Type B pancreatic cell (in vitro differentiated cells): ENCODE measurements around the gene CNR1. TPM values are rescaled to one million over a fixed set of nuclear protein-coding genes. Genes with fewer than 3 reads are reported as not detected.
"Not testable (repeated sequence)": the region's sequence is repeated elsewhere in the genome, so short reads cannot be mapped to it uniquely, and the experiment has no call there.

ENCODE experiments used
- DNase-seq: peaks from one replicate; pipeline ENCODE4 v3.0.0; 2021; ENCODE audit warnings: mixed read lengths; ENCODE audit not compliant: unreplicated experiment; ENCODE audit errors: extremely low spot score
- H3K27ac Mint-ChIP-seq: 2 replicates; pipeline ENCODE4 v1.8.0; 2021; ENCODE audit warnings: mild to moderate bottlenecking, mixed read lengths
- H3K27me3 Mint-ChIP-seq: 2 replicates; pipeline ENCODE4 v1.8.0; 2021; ENCODE audit warnings: mixed read lengths
- H3K36me3 Mint-ChIP-seq: 2 replicates; pipeline ENCODE4 v1.8.0; 2021; ENCODE audit warnings: mixed read lengths
- H3K4me1 Mint-ChIP-seq: one replicate; pipeline ENCODE4 v1.8.0; 2021; ENCODE audit warnings: mixed read lengths; ENCODE audit not compliant: unreplicated experiment
- H3K4me3 Mint-ChIP-seq: 2 replicates; pipeline ENCODE4 v1.8.0; 2021; ENCODE audit warnings: mild to moderate bottlenecking, mixed read lengths
- H3K9me3 Mint-ChIP-seq: 2 replicates; pipeline ENCODE4 v1.8.0; 2021; ENCODE audit warnings: mixed read lengths
- long read RNA-seq: library from polyadenylated mRNA; unstranded; transcript quantifications from one replicate; pipeline ENCODE4 v2.0.0, GENCODE V29; 2020
- total RNA-seq: library from RNA; stranded (reverse); gene quantifications from 2 replicates; pipeline ENCODE4 v1.2.1, GENCODE V29; 2021; ENCODE audit warnings: low replicate concordance
- TF ChIP-seq, protein P1 (sequence below): fragments of 200-600 bp; sonication (generic); conservative IDR thresholded peaks from 2 replicates; pipeline ENCODE4 v1.5.0; 2021; ENCODE audit warnings: antibody characterized with exemption, mild to moderate bottlenecking

CNR1 gene
- 2.4 and 3.5 TPM in 2 replicates for total RNA-seq
- long read RNA-seq: 0 reads

DNA sequence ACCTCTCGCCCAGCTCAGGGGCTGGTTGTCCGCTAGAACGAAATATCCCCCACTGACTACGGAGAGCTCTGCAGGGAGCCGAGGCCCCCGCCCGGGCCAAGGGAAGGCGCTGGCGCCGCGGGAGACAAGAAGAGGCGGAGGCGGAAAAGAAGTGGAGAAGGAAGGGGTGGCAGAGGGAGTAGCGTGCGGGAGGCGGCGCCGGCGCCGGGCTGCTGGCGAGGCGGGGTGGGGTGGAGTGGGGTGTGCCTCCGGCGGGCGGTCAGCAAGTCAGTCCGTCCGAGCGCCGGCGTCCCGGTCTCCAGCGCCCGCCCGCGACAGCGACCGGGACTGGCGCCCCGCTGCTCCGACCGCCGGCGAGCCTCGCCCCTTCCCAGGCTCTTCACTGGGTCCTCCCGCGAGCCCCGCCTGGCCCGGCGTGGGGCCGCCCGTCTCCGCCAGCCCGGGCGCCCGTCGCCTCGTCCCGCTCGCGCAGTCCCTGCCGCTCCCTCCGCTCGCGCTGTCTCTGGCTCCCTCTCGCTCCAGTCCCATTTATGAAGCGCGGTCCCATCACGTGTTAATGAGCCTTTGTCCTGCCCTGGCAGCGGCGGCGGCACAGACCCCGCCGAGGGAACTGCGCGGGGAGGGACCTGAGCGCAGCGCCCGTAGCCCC, at the start of gene CNR1:
CNR1 (minus strand) TSS at position 504 of the 649 bp plus-strand sequence. CDS start 21,073 bp downstream, outside the sequence.
- Mint-ChIP-seq H3K9me3 (no peaks in the 10 kb centered on the region), H3K4me3 (peak within 1 kb of the TSS; percentile 89), H3K36me3 (no peaks in the 10 kb centered on the region), H3K27me3 (peaks cover 72% of the 10 kb centered on the region), H3K27ac (peak within 1 kb of the TSS; percentile 67), H3K4me1 (peaks cover 11% of the 10 kb centered on the region)
- TF ChIP-seq, protein P1, sequence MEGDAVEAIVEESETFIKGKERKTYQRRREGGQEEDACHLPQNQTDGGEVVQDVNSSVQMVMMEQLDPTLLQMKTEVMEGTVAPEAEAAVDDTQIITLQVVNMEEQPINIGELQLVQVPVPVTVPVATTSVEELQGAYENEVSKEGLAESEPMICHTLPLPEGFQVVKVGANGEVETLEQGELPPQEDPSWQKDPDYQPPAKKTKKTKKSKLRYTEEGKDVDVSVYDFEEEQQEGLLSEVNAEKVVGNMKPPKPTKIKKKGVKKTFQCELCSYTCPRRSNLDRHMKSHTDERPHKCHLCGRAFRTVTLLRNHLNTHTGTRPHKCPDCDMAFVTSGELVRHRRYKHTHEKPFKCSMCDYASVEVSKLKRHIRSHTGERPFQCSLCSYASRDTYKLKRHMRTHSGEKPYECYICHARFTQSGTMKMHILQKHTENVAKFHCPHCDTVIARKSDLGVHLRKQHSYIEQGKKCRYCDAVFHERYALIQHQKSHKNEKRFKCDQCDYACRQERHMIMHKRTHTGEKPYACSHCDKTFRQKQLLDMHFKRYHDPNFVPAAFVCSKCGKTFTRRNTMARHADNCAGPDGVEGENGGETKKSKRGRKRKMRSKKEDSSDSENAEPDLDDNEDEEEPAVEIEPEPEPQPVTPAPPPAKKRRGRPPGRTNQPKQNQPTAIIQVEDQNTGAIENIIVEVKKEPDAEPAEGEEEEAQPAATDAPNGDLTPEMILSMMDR: no peak
- peak; percentile 73 for DNase-seq

DNA sequence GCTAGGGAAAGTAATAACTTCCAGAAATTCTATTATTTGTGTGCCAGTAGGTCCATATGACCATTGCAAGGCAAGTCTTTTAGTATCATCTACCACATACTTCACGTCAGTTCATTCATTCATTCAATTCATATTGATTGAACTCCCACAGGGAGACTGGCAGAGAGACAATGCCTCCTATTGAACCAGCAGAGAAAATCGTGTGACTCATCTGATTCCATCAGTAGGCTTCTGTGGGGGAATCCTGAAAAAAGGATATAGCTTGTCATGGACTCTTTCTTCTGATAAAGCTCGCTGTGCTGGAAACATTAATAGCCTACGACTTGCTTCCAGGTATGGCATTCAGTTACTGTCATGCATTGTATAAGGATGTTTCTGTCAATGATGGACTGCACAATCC, 45.3 kb upstream of the CNR1 start:
- Mint-ChIP-seq H3K9me3 (no peaks in the 10 kb centered on the region), H3K27ac (no peak overlapping the region), H3K27me3 (peaks cover 2% of the 10 kb centered on the region), H3K36me3 (no peaks in the 10 kb centered on the region), H3K4me1 (no peaks in the 10 kb centered on the region), H3K4me3 (no peak overlapping the region)
- no peak for DNase-seq
- TF ChIP-seq, protein P1: no peak

DNA sequence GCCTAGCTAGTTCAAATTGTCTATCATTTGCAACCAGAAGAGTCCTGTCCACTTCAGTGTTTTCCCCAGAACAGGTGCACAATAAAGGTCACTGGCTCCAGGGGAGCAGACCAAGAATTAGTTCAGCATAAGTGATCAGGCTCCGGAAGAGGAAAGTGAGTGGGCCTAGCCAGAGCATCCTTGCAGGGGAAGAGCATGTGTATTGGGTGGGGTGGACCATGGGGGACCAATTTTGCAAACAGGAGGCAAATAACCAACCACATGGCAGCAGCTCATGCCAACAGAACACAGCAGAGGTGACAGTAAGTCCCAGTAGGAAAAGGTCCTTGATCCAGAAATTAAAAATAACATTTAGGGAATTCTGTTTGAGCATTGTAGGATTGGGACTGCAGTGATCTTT, 43.2 kb upstream of the CNR1 start:
- no peak overlapping the region for H3K4me3 Mint-ChIP-seq
- peaks cover 6% of the 10 kb centered on the region for H3K9me3 Mint-ChIP-seq
- TF ChIP-seq, protein P1: no peak
- no peaks in the 10 kb centered on the region for H3K4me1 Mint-ChIP-seq
- no peak overlapping the region for H3K27ac Mint-ChIP-seq
- H3K36me3 Mint-ChIP-seq: no peaks in the 10 kb centered on the region
- no peak for DNase-seq
- H3K27me3 Mint-ChIP-seq: peaks cover 2% of the 10 kb centered on the region

DNA sequence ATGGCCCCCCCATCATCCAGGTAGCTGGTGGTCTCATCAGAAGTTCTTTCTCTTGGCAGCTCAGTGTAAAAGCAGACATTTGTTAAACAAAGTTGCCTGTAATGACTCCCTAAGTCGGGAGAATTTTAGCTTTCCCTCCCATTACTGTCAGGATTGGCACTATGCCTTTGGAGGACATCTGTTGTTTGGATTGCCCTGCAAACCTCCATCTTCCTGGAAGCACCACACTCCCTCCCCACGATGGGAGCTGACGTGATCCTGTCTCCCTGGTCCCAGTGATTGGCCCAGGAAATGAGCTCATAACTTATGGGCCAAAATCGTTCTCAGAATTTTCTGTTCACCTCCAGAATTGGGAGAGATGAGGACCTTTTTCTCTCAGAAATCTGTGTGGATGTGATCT, 42.6 kb upstream of the CNR1 start:
- H3K4me3 Mint-ChIP-seq: no peak overlapping the region
- no peak overlapping the region for H3K27ac Mint-ChIP-seq
- no peaks in the 10 kb centered on the region for H3K36me3 Mint-ChIP-seq
- peaks cover 8% of the 10 kb centered on the region for H3K9me3 Mint-ChIP-seq
- H3K4me1 Mint-ChIP-seq: no peaks in the 10 kb centered on the region
- DNase-seq: no peak
- TF ChIP-seq, protein P1: no peak
- peaks cover 2% of the 10 kb centered on the region for H3K27me3 Mint-ChIP-seq

DNA sequence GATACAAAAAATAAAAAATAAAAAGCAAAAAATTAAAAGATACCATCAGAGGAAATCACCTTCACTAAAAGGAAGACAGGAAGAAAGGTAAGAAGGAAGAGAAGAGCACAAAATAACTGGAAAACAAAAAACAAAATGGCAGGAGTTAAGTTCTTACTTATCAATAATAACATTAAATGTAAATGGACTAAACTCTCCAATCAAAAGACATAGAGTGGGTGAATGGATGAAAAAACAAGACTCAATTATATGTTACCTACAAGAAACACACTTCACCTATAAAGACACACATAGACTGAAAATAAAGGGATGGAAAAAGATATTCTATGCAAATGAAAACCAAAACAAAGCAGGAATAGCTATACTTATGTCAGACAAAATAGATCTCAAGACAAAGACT, 35.6 kb upstream of the CNR1 start:
- peaks cover 13% of the 10 kb centered on the region for H3K9me3 Mint-ChIP-seq
- H3K36me3 Mint-ChIP-seq, H3K4me1 Mint-ChIP-seq, H3K4me3 Mint-ChIP-seq, H3K27ac Mint-ChIP-seq, H3K27me3 Mint-ChIP-seq, DNase-seq: not testable (repeated sequence)

DNA sequence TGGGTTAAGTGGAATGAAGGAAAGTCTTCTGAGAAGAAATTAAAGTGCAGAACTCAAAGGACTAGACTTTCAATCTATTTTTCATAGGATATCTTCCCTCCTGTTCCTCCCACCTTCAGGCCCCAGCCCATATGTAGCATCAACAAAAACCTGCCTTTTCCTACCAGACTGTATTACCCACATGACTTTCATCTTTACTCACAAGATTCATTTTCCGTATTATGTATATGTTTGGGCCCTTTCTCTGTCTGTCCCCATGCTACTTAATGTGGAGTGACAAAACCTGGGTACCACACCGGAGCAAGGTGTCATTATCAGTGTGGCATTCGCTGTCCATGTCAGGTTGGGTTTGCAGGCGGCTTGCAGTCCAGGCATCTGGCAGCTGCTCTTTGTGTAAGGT, 18.8 kb upstream of the CNR1 start:
- Mint-ChIP-seq H3K4me1 (no peaks in the 10 kb centered on the region), H3K27ac (no peak overlapping the region), H3K4me3 (no peak overlapping the region), H3K36me3 (no peaks in the 10 kb centered on the region), H3K27me3 (peaks cover 25% of the 10 kb centered on the region), H3K9me3 (no peaks in the 10 kb centered on the region)
- TF ChIP-seq, protein P1: no peak
- DNase-seq: no peak
